Kidney epithelial cell (primary cell): ENCODE results near the gene TMEM186. TPM values are rescaled to one million over a fixed set of nuclear protein-coding genes. Genes with fewer than 3 reads are reported as not detected.
"Not testable (repeated sequence)": the region's sequence is repeated elsewhere in the genome, so short reads cannot be mapped to it uniquely, and the experiment has no call there.

Experiments
- DNase-seq: peaks from one replicate; pipeline ENCODE4 v3.0.0-alpha.2; 2010; ENCODE audit warnings: low read depth
- H3K27me3 ChIP-seq: 2 replicates; pipeline ENCODE4 v1.6.0; 2011; ENCODE audit warnings: low read length; ENCODE audit not compliant: control insufficient read depth, insufficient read depth
- H3K36me3 ChIP-seq: 2 replicates; pipeline ENCODE4 v1.5.1; 2011; ENCODE audit warnings: low read length; ENCODE audit not compliant: control insufficient read depth, insufficient read depth
- H3K4me3 ChIP-seq: 2 replicates; pipeline ENCODE4 v1.5.1; 2011; ENCODE audit warnings: low read depth, mild to moderate bottlenecking, control low read depth, low read length
- total RNA-seq: library from RNA; depleted of rRNA; stranded (reverse); fragments of >200 nt; gene quantifications from 2 replicates; pipeline ENCODE4 v1.2.3, GENCODE V29; 2015
- TF ChIP-seq, protein P1 (sequence below): IDR thresholded peaks from 2 replicates; pipeline ENCODE4 v1.5.1; 2011; ENCODE audit warnings: mild to moderate bottlenecking, moderate library complexity, low read length, control low read depth, inconsistent platforms; ENCODE audit not compliant: insufficient read depth, poor library complexity, severe bottlenecking

The TMEM186 gene
- total RNA-seq, 1 donor from 2014 or later, result 10.9 TPM

DNA sequence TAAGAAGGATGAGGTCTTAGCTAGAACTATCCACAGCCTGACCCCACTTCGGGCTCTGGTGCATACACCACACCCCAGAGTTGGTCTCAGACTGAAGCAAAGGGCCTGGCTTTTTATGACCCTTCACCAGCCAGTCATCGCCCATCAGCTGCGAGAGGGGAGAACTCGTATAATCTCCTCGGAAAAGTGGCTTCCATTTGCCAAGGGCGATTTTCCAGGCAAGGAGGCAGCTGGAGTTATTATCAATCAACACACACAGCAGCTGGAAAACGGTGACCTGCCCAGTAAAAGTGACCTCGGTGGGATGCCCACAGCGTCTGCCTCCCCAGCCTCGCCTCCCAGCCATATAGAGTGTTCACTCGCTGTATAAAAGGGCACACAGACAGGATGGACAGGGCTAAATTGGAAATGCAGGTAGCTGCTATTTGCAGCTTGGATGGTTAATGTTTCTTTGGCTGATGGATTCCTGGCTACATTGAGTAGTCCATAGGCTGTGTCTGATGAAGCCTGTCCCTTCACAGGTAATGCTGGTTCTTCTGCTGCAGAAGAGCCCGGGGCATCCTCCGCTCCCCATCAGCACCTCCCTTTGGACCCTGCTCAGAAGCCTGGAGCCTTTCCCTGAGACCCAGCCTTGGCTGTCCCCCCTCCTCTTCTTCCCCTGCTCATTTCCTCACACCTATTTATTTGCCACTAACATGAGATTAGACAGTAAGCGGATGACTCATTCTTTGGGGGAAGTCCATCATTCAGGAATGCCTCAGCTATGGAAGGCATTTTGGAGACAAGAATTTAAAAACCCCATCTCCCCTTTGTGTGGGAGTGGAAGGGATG, 45.7 kb downstream of the TMEM186 start:
- H3K27me3 ChIP-seq, result no peaks in the 10 kb centered on the region
- DNase-seq, result peak; percentile 62
- no peaks in the 10 kb centered on the region for H3K36me3 ChIP-seq
- no peak overlapping the region for H3K4me3 ChIP-seq
- TF ChIP-seq, protein P1, sequence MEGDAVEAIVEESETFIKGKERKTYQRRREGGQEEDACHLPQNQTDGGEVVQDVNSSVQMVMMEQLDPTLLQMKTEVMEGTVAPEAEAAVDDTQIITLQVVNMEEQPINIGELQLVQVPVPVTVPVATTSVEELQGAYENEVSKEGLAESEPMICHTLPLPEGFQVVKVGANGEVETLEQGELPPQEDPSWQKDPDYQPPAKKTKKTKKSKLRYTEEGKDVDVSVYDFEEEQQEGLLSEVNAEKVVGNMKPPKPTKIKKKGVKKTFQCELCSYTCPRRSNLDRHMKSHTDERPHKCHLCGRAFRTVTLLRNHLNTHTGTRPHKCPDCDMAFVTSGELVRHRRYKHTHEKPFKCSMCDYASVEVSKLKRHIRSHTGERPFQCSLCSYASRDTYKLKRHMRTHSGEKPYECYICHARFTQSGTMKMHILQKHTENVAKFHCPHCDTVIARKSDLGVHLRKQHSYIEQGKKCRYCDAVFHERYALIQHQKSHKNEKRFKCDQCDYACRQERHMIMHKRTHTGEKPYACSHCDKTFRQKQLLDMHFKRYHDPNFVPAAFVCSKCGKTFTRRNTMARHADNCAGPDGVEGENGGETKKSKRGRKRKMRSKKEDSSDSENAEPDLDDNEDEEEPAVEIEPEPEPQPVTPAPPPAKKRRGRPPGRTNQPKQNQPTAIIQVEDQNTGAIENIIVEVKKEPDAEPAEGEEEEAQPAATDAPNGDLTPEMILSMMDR, result no peak

DNA sequence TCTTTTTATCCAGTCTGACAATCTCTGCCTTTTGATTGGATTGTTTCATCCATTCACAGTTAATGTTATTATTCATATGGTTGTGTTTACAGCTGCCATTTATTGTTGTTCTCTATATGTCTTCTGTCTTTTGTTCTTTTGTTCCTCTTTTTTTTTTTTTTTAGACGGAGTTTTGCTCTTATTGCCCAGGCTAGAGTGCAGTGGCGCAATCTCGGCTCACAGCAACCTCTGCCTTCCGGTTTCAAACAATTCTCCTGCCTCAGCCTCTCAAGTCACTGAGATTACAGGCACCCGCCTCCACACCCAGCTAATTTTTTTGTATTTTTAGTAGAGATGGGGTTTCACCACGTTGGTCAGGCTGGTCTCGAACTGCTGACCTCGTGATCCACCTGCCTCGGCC, 48.5 kb downstream of the TMEM186 start:
- not testable (repeated sequence) for H3K4me3 ChIP-seq, H3K27me3 ChIP-seq, DNase-seq, H3K36me3 ChIP-seq

Other genes starting within 250 kb of the TMEM186 start
- gene TMEM114, start 207.1 kb downstream of the TMEM186 start, total RNA-seq, result not detected in 2 replicates
- gene METTL22, start 175.9 kb downstream of the TMEM186 start, total RNA-seq, result 24.5 and 34.9 TPM in 2 replicates
- gene ABAT, start 123.0 kb downstream of the TMEM186 start, total RNA-seq, result 4.9 and 7.5 TPM in 2 replicates
- gene PMM2, start 200 bp upstream of the TMEM186 start, total RNA-seq, result 29.9 and 31.1 TPM in 2 replicates
- gene CARHSP1, start 71.4 kb upstream of the TMEM186 start, total RNA-seq, result 113 and 119 TPM in 2 replicates
- gene LITAFD, start 84.7 kb upstream of the TMEM186 start, total RNA-seq, result not detected in 2 replicates
- 66.9 and 72.2 TPM in 2 replicates for gene USP7, start 166.3 kb upstream of the TMEM186 start, total RNA-seq